CD4-positive, alpha-beta T cell (primary cell): ENCODE data around the gene SNAP29. TPM values are rescaled to one million over a fixed set of nuclear protein-coding genes. Genes with fewer than 3 reads are reported as not detected.

Experiments used
- ATAC-seq: fragments of 200-7000 bp; cut with Tn5 transposase; one replicate; pipeline ENCODE4 v1.10.0; 2022; ENCODE audit warnings: mild to moderate bottlenecking; ENCODE audit not compliant: poor library complexity
- CTCF ChIA-PET: fragments of 350-600 bp; sonication (Branson Sonifier 250); formaldehyde crosslinking; loops from one replicate; lab custom pipeline; 2021; ENCODE audit warnings: antibody characterized with exemption, inconsistent platforms; lab: Charles Lee
- POLR2A ChIA-PET: fragments of 350-600 bp; sonication (Branson Sonifier 250); formaldehyde crosslinking; loops from one replicate; lab custom pipeline; 2021; ENCODE audit warnings: antibody characterized with exemption, inconsistent platforms; lab: Charles Lee
- DNase-seq, 14 experiments: peaks; one replicate each; pipeline ENCODE4 v3.0.0-alpha.2; 2013 to 2020; ENCODE audit warnings: mixed read lengths in 2 of 14
- H3K27ac ChIP-seq, 2 donors: one replicate each; pipeline versions ENCODE4 v1.5.1 to v1.7.0; 2013; ENCODE audit warnings: low read length in 2 of 2, low read depth in 1 of 2, mild to moderate bottlenecking in 1 of 2
- H3K27me3 ChIP-seq, 2 experiments: 1 replicate in 1 of 2; 2 replicates in 1 of 2; pipeline versions ENCODE4 v1.6.1 to v1.7.0; 2013; ENCODE audit warnings: low read length in 2 of 2, control low read depth in 1 of 2, mild to moderate bottlenecking in 1 of 2, moderate library complexity in 1 of 2; ENCODE audit not compliant: insufficient read depth in 2 of 2, control insufficient read depth in 1 of 2
- H3K36me3 ChIP-seq: one replicate; pipeline ENCODE4 v1.6.1; 2013; ENCODE audit warnings: low read length, control low read depth; ENCODE audit not compliant: insufficient read depth
- H3K4me1 ChIP-seq: one replicate; pipeline ENCODE4 v1.6.1; 2013; ENCODE audit warnings: low read length, control low read depth; ENCODE audit not compliant: insufficient read depth
- H3K4me3 ChIP-seq: one replicate; pipeline ENCODE4 v1.5.1; 2013; ENCODE audit warnings: mild to moderate bottlenecking, low read length, moderate library complexity
- H3K9me3 ChIP-seq, 2 experiments: 1 replicate in 1 of 2; 2 replicates in 1 of 2; pipeline versions ENCODE4 v1.6.1 to v1.7.0; 2013; ENCODE audit warnings: low read length in 2 of 2, mild to moderate bottlenecking in 2 of 2, control low read depth in 1 of 2, moderate library complexity in 1 of 2; ENCODE audit not compliant: control insufficient read depth in 1 of 2, insufficient read depth in 1 of 2
- H3K27ac Mint-ChIP-seq: one replicate; pipeline ENCODE4 v1.8.0; 2020; ENCODE audit warnings: mixed read lengths
- H3K27me3 Mint-ChIP-seq: one replicate; pipeline ENCODE4 v1.8.0; 2021; ENCODE audit warnings: mixed read lengths
- H3K36me3 Mint-ChIP-seq: one replicate; pipeline ENCODE4 v1.8.0; 2021; ENCODE audit warnings: low read depth, mixed read lengths
- H3K4me1 Mint-ChIP-seq: one replicate; pipeline ENCODE4 v1.8.0; 2021; ENCODE audit warnings: low read depth, mixed read lengths
- H3K4me3 Mint-ChIP-seq: one replicate; pipeline ENCODE4 v1.8.0; 2020; ENCODE audit warnings: mild to moderate bottlenecking, mixed read lengths
- H3K9me3 Mint-ChIP-seq: one replicate; pipeline ENCODE4 v1.8.0; 2020; ENCODE audit warnings: mixed read lengths
- CTCF ChIP-seq: fragments of 200-600 bp; IDR thresholded peaks from one replicate; pipeline ENCODE4 v1.8.0; 2022; ENCODE audit warnings: antibody characterized with exemption, mild to moderate bottlenecking
- intact Hi-C, 2 experiments: fragments of 100-400 bp; cut with DNase I in 1 of 2; cut with micrococcal nuclease in 1 of 2; formaldehyde crosslinking; loops; one replicate each; pipeline versions ENCODE4 v1.15.1 to v1.9.0; 2023 to 2025; cut with DNase I, micrococcal nuclease
- total RNA-seq, 174 experiments: library from RNA in 2 of 174; stranded (reverse) in 2 of 174; gene quantifications; one replicate each; pipeline ENCODE4 v1.2.3 and lab custom pipeline; 2021 to 2026

SNAP29 gene
- total RNA-seq, 2 experiments from 2014 or later: 13.7 to 15.1 TPM

- peaks cover 85% of the 10 kb centered on the region for H3K4me1 Mint-ChIP-seq
- Histone ChIP-seq H3K4me3 (no peak overlapping the region), H3K36me3 (peaks cover 35% of the 10 kb centered on the region), H3K27me3 (no peaks in the 10 kb centered on the region), H3K4me1 (peaks cover 66% of the 10 kb centered on the region), H3K27ac (no peak overlapping the region), H3K9me3 (no peaks in the 10 kb centered on the region)
- ChIA-PET POLR2A (no interaction called here), CTCF (interaction anchor here (1.7 kb wide), 1 partner anchor 23 kb away, joined by 5 read pairs; no protein-coding TSS in a partner anchor)
- ATAC-seq: no peak
- H3K27ac Mint-ChIP-seq: no peak overlapping the region
- peak overlapping the region; percentile 66 for H3K4me3 Mint-ChIP-seq
- no peaks in the 10 kb centered on the region for H3K27me3 Mint-ChIP-seq
- H3K36me3 Mint-ChIP-seq: peaks cover 82% of the 10 kb centered on the region
- no peak for DNase-seq
- no peak for TF ChIP-seq CTCF
- intact Hi-C loops: no loop called here
- H3K9me3 Mint-ChIP-seq: no peaks in the 10 kb centered on the region
Observed at GRCh38 chr22:20940186-20940651, 81.4 kb downstream of the SNAP29 start.

Other genes starting within 250 kb of the SNAP29 start
- gene SERPIND1, start 84.9 kb upstream of the SNAP29 start, total RNA-seq: not detected
- gene PI4KA, start 196 bp upstream of the SNAP29 start, total RNA-seq: 100 to 1,000 TPM; 137 to 146 TPM
- 10 to 100 TPM; 41.9 to 43.5 TPM for gene CRKL, start 58.4 kb downstream of the SNAP29 start, total RNA-seq
- gene AIFM3, start 108.2 kb downstream of the SNAP29 start, total RNA-seq: under 1 TPM; 0.34 to 0.41 TPM
- 10 to 100 TPM; 48.4 to 51.3 TPM for gene LZTR1, start 123.3 kb downstream of the SNAP29 start, total RNA-seq
- gene THAP7, start 143.1 kb downstream of the SNAP29 start, total RNA-seq: 10 to 100 TPM; 82.7 to 84.0 TPM
- gene P2RX6, start 156.2 kb downstream of the SNAP29 start, total RNA-seq: under 1 TPM; 0.14 to 0.69 TPM
- not detected for gene SLC7A4, start 173.6 kb downstream of the SNAP29 start, total RNA-seq
- not detected for gene LRRC74B, start 186.9 kb downstream of the SNAP29 start, total RNA-seq